Left ventricle myocardium inferior (tissue), 1 donor: ENCODE data around the gene TMCC1. TPM values are rescaled to one million over a fixed set of nuclear protein-coding genes. Genes with fewer than 3 reads are reported as not detected.

ENCODE experiments used
- DNase-seq: peaks from one replicate; pipeline ENCODE4 v3.0.0-alpha.2; 2020
- H3K27ac ChIP-seq: fragments of 200-600 bp; replicated peaks from 2 replicates; pipeline ENCODE4 v1.8.0; 2021
- H3K27me3 ChIP-seq: fragments of 200-600 bp; 2 replicates; pipeline ENCODE4 v1.8.0; 2021; ENCODE audit warnings: low read depth
- H3K36me3 ChIP-seq: fragments of 200-600 bp; 2 replicates; pipeline ENCODE4 v1.8.0; 2021
- H3K4me1 ChIP-seq: fragments of 200-600 bp; 2 replicates; pipeline ENCODE4 v1.8.0; 2021
- H3K4me3 ChIP-seq: fragments of 200-600 bp; 2 replicates; pipeline ENCODE4 v1.8.0; 2021; ENCODE audit warnings: mild to moderate bottlenecking, moderate library complexity
- H3K9me3 ChIP-seq: fragments of 200-600 bp; replicated peaks from 2 replicates; pipeline ENCODE4 v1.8.0; 2021
- intact Hi-C: fragments of 100-400 bp; cut with micrococcal nuclease; formaldehyde crosslinking; loops from one replicate; pipeline ENCODE4 v1.11.0; 2022
- total RNA-seq: library from RNA; stranded (reverse); fragmentation: NEBNext Ultra II Directional; extraction: Animal tissue kit (Norgen Biotek cat#: 25700); gene quantifications from one replicate; pipeline ENCODE4 v1.2.1, GENCODE V29; 2021
- TF ChIP-seq, protein P1 (sequence below): fragments of 200-600 bp; IDR thresholded peaks from 2 replicates; pipeline ENCODE4 v1.8.0; 2021; ENCODE audit warnings: antibody characterized with exemption, mild to moderate bottlenecking, borderline replicate concordance
- donor health status: DM: no; HTN: yes; CAD: no; lungs with severe emphysema.

TMCC1 gene
- total RNA-seq, 1 donor from 2014 or later = 28.3 TPM

DNA sequence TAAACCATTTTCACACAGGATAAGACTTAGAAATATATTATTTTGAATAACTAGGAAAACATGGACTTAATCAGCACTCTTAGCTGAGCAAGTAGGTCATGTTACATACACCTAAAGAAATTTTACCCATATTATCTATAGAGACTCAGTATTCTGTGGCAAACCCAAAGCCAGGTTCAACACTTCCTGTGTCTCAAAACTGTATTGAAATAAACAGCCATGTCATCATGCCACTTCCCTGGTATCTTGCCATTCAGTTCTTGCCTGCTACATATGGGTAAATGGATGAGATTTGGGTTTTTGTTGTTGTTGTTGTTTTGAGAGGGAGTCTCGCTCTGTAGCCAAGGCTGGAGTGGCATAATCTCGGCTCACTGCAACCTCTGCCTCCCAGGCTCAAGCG lies 145.5 kb downstream of the TMCC1 start:
- no peak overlapping the region for H3K27ac ChIP-seq
- no peaks in the 10 kb centered on the region for H3K36me3 ChIP-seq
- no peak for DNase-seq
- intact Hi-C loops = no loop called here
- H3K27me3 ChIP-seq = no peaks in the 10 kb centered on the region
- TF ChIP-seq, protein P1, sequence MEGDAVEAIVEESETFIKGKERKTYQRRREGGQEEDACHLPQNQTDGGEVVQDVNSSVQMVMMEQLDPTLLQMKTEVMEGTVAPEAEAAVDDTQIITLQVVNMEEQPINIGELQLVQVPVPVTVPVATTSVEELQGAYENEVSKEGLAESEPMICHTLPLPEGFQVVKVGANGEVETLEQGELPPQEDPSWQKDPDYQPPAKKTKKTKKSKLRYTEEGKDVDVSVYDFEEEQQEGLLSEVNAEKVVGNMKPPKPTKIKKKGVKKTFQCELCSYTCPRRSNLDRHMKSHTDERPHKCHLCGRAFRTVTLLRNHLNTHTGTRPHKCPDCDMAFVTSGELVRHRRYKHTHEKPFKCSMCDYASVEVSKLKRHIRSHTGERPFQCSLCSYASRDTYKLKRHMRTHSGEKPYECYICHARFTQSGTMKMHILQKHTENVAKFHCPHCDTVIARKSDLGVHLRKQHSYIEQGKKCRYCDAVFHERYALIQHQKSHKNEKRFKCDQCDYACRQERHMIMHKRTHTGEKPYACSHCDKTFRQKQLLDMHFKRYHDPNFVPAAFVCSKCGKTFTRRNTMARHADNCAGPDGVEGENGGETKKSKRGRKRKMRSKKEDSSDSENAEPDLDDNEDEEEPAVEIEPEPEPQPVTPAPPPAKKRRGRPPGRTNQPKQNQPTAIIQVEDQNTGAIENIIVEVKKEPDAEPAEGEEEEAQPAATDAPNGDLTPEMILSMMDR = no peak
- no peak overlapping the region for H3K4me3 ChIP-seq
- peaks cover 29% of the 10 kb centered on the region for H3K4me1 ChIP-seq
- H3K9me3 ChIP-seq = peaks cover 4% of the 10 kb centered on the region

DNA sequence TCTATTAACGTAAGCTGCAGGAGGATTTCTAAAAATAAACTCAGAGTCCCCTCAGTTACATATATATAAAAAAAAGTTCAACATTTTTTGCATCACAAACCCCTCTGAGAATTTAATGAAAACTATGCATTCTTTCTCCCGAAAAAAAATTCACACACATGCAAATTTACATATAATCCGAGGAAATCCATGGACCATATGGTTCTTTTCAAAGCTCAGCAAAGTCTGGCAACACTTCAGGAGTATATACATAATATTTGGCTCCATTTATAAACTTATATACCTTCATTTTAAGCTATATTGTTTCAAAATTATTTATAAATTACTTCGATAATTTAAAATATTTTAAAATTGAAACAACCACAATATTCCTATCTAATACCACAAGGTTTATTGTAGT lies 146.4 kb downstream of the TMCC1 start:
- DNase-seq = no peak
- TF ChIP-seq, protein P1 = no peak
- Histone ChIP-seq H3K36me3 (no peaks in the 10 kb centered on the region), H3K27ac (no peak overlapping the region), H3K4me3 (no peak overlapping the region), H3K27me3 (no peaks in the 10 kb centered on the region), H3K4me1 (peaks cover 29% of the 10 kb centered on the region), H3K9me3 (no peaks in the 10 kb centered on the region)
- intact Hi-C loops = no loop called here

DNA sequence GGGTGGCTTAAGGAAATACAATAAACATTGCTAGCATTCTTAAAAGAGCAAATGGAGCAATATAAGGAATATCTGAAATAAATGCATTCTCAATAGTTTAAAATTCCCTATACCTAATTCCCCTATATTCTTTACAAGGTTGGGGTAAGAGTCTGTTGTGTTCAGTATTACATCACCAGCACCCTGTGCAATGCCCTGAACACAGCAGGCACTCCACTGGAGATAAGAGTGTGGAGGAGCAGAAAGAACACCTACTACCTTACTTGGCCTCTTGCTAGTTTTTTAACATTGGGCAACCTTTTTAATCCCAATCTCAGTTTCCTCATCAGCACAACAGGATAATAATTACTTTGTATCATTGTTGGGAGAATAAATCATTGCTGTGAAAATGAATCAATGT lies 146.9 kb downstream of the TMCC1 start:
- Histone ChIP-seq H3K4me1 (peaks cover 32% of the 10 kb centered on the region), H3K9me3 (no peaks in the 10 kb centered on the region), H3K4me3 (no peak overlapping the region), H3K27ac (no peak overlapping the region), H3K27me3 (no peaks in the 10 kb centered on the region), H3K36me3 (no peaks in the 10 kb centered on the region)
- TF ChIP-seq, protein P1 = no peak
- no peak for DNase-seq
- intact Hi-C loops = no loop called here

DNA sequence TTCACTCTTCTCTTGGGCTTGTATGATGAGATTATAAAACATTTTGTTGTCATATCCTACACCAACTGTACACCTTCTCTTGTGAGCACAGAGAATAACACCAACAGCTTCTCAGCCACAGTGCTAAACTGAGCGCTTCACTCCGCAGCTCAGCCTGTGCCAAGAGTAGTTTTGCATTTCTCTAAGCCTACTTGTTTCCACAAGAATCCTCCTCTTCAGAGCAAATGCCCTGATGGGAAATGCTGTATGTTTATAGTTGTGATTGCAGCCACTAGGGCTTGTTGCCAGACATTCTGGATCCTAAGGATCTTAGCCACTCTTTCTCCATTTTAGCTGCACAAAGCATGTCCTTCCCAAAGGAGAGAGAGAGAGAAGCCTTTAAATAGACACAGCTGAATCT lies 148.3 kb downstream of the TMCC1 start:
- Histone ChIP-seq H3K9me3 (no peaks in the 10 kb centered on the region), H3K36me3 (no peaks in the 10 kb centered on the region), H3K4me1 (peaks cover 40% of the 10 kb centered on the region), H3K4me3 (no peak overlapping the region), H3K27ac (no peak overlapping the region), H3K27me3 (no peaks in the 10 kb centered on the region)
- no peak for DNase-seq
- TF ChIP-seq, protein P1 = no peak
- intact Hi-C loops = no loop called here

DNA sequence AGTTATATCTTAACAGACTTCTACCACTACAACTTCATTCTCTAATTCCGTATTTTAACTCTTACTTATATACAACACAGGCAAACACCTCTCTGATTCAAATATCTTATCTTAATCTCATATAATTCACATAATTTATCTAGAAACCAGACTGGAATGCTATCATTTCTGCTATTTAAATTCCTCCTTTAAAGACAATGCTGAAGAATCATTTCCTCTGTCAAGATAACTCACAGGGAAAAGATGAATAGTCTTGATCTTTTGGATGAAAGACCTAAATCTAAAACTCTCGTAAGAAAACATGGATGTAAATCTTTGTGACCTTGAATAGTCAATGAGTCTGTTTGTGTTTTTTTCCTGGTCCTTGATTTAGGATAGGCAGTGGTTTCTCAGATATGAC lies 151.7 kb downstream of the TMCC1 start:
- H3K36me3 ChIP-seq = no peaks in the 10 kb centered on the region
- TF ChIP-seq, protein P1 = no peak
- peaks cover 40% of the 10 kb centered on the region for H3K4me1 ChIP-seq
- no peak for DNase-seq
- H3K9me3 ChIP-seq = no peaks in the 10 kb centered on the region
- H3K27me3 ChIP-seq = no peaks in the 10 kb centered on the region
- intact Hi-C loops = no loop called here
- no peak overlapping the region for H3K4me3 ChIP-seq
- no peak overlapping the region for H3K27ac ChIP-seq

DNA sequence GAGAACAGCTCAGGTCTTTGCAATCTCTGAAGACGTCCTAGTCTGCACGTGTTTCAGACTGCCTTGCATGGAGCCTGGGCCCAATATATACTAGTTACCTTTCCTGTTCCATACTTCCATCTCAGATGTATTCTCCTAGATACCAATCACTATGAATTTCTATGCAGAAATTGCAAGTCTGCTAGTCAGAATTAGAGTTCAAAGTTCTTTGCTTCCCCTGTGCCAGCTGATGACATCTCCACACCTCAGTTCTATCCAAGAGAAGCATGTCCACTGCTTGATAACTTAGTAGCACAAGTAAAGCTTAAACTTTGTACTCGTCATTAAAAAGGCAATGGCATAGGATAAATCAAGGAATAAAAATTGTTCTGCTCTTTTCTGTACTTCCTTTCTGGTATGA lies 153.4 kb downstream of the TMCC1 start:
- intact Hi-C loops = no loop called here
- DNase-seq = no peak
- Histone ChIP-seq H3K9me3 (no peaks in the 10 kb centered on the region), H3K27me3 (no peaks in the 10 kb centered on the region), H3K36me3 (no peaks in the 10 kb centered on the region), H3K4me1 (peaks cover 23% of the 10 kb centered on the region), H3K27ac (no peak overlapping the region), H3K4me3 (no peak overlapping the region)
- TF ChIP-seq, protein P1 = no peak
